GM19023 (cell line): ENCODE measurements around the gene P2RY12.

Source experiments
- ATAC-seq: cut with Tn5 transposase; IDR thresholded peaks from one replicate; pipeline ENCODE4 v1.9.1; 2021; ENCODE audit warnings: mild to moderate bottlenecking, moderate library complexity; ENCODE audit not compliant: unreplicated experiment

Gene P2RY12

DNA sequence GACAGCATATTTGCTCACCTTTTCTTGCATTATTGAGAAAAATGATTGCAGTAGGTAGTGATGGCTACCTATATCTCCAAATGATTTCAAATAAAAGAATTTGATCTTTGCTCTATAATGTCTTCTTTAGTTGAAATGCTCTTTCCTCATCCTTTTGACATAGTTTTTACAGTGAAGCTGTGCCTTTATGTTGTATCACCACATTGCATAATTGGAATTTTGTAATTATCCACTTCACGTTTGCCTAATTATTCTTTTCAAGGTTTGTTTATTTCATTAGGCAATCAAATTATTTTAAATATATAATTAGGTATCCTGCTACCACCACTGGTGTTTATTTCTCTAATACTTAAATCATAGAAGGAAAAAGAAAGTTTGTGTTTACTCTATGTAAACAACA, 33.9 kb downstream of the P2RY12 start:
- no peak for ATAC-seq

DNA sequence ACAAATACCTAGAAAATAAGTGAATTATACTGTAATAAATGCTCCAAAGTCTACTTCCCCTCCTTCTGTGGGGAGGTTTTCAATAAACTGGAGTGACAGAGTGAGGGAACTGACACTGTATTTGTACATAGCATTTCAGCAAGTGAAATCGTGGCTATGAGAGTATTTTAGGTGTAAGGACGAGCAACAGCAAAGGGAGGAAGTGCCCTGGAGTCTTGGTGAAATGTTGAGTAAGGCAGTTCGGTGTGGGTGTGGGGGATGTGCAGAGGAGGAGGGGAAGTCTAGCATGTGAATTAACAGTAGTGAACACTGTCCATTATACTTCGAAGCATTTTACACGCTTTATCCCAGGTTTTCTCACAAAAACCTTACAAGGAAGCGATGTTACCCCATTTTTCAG, 37.1 kb downstream of the P2RY12 start:
- no peak for ATAC-seq

DNA sequence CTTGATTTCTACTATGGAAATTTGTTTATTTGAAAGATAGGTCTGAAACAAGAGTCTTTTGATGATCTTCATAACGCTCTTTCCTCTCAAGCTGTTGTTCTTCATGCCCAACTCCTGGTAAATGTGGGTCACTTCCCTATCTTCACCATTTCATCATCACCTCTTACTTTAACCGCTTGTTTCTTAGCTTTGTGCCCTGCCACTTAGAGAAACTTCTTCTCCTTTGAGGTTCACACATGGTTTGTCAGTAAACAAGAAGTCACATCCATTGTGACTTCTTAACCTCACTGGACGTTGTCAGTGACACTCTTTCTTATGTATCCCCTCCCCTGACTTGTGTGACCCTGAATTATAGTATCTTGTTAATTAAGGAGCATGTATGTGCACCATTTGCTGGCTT, 38.3 kb downstream of the P2RY12 start:
- ATAC-seq: no peak

DNA sequence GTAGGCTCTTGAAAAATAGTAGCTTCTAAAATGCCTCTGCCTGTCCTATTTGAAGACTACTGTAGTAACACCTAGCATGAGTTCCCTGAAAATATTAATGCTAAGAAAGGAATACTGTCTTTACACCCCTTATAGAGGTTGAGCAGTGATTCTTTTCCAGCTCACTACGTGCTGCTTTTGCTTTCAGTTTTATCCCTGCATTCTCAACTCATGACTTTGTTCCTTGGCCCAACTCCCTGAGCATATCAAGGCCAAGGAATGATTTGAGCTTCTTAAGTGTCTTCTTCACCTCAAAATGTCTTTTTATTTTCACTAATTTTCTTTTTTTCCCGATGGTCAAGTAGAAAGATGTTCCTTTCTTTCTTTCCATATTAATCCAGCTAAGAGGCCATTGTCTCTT, 38.7 kb downstream of the P2RY12 start:
- ATAC-seq: no peak

- ATAC-seq: no peak
These were observed 52.9 kb downstream of the P2RY12 start for GRCh38 chr3:151331696-151332095.

- no peak for ATAC-seq
These were observed 53.7 kb downstream of the P2RY12 start for GRCh38 chr3:151330899-151331298.

DNA sequence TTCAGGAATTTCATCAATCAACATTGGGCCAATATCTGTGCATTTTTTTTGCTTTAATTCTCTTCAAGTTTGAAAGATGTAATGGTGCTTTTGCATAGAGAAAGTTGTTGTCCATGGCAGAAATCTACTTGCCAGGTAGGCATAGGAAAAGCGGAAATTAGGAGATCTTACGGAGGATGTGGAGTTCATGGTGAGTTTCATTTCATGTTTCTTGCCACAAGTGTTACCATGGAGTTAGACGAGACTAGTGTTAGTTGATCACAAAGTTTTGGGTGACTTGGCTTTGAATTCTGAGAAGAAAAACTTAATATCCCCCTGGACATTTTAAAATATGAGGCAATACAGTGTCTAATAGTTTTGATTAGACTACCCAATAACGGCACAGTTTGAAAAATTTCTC, 54.2 kb downstream of the P2RY12 start:
- ATAC-seq: no peak

DNA sequence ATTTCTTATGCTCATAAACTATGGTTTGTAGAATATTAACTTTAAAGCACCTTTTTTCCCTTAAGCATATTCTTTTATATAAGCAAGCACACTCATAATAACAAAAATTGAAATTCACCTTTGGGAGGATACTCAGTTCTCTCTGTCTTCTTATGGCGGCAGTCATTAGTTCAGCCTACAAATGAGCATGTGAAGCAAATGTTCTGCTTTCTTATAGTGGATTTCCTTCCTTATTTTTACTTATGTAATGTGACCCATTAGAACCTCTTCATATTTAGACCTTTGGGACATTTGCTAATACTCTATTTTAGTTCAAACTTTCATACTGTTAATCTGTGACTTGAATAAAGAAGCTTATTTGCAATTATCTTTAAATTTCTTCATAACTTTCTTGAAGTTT, 55.2 kb downstream of the P2RY12 start, which contains the start of gene P2RY13:
TSS of gene P2RY13 (minus strand) at position 187 of the 400 bp plus-strand sequence. CDS start at position 166, 21 bp downstream.
- ATAC-seq: no peak

- no peak for ATAC-seq
These were observed 56.1 kb downstream of the P2RY12 start for GRCh38 chr3:151328298-151328995.

DNA sequence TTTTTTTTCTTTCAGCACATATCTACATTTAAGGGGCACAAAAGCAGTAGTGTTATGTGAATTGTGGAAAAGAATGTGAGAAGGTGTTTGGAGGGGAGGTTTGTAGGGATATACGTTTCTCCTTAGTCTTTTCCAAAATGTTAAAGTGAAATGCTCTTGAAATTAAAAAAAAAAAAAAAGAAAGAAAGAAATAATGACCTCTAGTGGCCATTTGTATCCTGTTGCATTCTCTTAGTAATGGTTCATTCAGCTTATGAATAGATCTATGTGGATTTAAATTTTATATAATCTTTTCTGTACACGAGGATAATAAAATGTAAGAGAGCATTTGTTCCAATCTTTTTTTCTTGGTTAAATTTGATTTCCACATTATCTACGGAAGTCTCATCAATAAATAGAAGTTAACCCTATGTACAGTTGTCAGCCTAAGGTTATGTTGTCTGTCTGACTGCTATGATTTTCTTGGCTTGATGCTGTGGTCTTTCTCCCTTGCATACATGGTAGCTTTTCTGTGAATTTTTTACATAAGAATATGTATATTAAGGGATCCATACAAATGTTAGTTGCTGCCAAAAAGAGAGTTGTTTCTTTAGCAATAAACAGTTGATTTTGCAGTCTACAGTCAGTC, 56.9 kb downstream of the P2RY12 start:
- no peak for ATAC-seq

- no peak for ATAC-seq
These were observed 62.0 kb downstream of the P2RY12 start for GRCh38 chr3:151322511-151322910.

GRCh38 chr3:151321526-151321925, 63.0 kb downstream of the P2RY12 start:
- ATAC-seq: no peak

- ATAC-seq: no peak
These were observed 64.4 kb downstream of the P2RY12 start for GRCh38 chr3:151320131-151320530.

- no peak for ATAC-seq
These were observed 64.9 kb downstream of the P2RY12 start for GRCh38 chr3:151319628-151320027.

GRCh38 chr3:151318991-151319390, 65.6 kb downstream of the P2RY12 start:
- no peak for ATAC-seq

DNA sequence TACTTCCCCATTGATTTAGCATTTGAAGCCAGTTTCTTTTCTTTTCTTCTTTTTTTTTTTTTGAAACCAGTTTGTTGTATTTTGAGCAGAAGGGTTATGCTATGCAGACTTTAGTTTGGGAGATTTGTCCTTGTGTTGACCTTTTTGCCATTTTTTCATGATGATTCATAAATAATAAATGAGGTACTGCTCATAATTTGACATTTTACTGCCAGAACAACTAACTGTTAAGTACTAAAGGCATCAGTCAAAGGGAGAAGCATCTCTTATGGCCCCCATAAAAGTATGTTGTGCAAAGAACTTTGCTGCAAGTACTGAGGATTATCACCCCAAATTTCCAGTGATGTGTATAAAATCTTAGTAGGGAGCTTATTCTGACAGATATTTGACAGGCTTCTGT, 66.2 kb downstream of the P2RY12 start:
- ATAC-seq: no peak

DNA sequence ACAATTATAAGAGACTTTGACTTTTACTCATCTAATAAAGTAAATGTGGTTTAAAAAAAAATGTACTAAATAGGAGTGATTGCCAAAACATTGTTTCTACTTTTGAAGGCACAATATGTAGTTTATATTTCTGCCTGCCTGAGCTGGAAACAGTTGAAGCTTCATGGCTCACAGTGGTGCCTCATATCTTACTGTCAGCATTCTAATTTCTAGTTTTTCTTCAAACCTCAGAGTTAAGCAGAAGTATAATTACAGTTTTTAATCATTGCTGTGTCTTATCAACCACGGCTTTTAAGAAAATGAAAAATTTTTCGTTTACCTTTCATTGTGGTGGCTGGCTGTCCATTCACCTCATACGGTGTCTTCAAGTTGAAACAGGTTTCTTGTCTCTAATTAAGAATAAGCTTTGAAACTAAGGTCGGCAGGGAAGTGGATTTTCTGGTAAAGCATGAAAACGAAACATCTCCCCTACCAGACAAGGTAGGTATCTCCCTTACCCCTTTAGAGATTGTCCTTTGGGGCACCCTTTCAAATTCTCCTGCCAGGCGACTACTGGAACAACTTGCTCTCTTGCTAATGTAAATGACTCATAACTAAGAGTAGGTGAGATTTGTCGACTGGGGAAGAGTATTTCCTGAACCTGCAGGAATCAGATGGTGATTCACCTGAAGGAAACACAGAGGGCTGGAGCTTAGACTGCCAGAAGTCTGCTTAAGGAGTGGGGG, 68.1 kb downstream of the P2RY12 start, which contains the start of gene GPR87:
TSS of gene GPR87 (minus strand) at position 554 of the 725 bp plus-strand sequence. CDS start 16,720 bp downstream, outside the sequence.
- ATAC-seq: no peak

- ATAC-seq: no peak
These were observed 68.7 kb downstream of the P2RY12 start for GRCh38 chr3:151315846-151316245.

DNA sequence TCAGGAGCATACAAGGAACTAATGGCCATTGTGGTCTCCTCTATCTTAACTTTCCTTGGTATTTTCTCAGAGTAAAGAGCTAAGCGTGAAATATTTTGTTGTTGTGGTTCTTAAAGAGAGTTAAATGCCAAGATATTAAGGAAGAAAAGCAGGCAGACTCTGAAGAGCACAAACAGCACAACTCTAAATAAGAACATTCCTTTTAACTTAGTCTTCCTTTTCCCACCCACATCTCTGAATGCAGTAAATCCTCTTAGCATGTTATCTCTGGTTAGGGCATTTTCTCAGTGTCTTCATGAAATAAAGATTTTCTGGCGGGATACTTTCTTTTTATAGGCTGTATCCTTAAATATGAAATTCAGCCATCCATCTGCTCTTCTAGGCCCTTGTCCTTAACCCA, 69.4 kb downstream of the P2RY12 start:
- ATAC-seq: no peak

GRCh38 chr3:151314593-151314992, 70.0 kb downstream of the P2RY12 start:
- ATAC-seq: no peak

GRCh38 chr3:151314137-151314536, 70.4 kb downstream of the P2RY12 start:
- no peak for ATAC-seq

- no peak for ATAC-seq
These were observed 71.6 kb downstream of the P2RY12 start for GRCh38 chr3:151312972-151313371.
